Coronary artery (tissue), 2 donors: ENCODE measurements around the gene BUD31.
"Not testable (repeated sequence)": the region's sequence is repeated elsewhere in the genome, so short reads cannot be mapped to it uniquely, and the experiment has no call there.

Experiments used
- DNase-seq: peaks from one replicate; pipeline ENCODE4 v3.0.0-alpha.2; 2017; ENCODE audit warnings: low spot score
- H3K27ac ChIP-seq, 2 donors: fragments of 200-600 bp; sonication (generic); one replicate each; pipeline ENCODE4 v1.5.1; 2016 to 2019
- H3K4me3 ChIP-seq: fragments of 200-600 bp; sonication (generic); 2 replicates; pipeline ENCODE4 v1.5.1; 2016; ENCODE audit warnings: mild to moderate bottlenecking, moderate library complexity
- TF ChIP-seq, protein P1 (sequence below): fragments of 200-600 bp; sonication (generic); IDR thresholded peaks from one replicate; pipeline ENCODE4 v1.5.1; 2019; ENCODE audit warnings: antibody characterized with exemption

BUD31 gene

DNA sequence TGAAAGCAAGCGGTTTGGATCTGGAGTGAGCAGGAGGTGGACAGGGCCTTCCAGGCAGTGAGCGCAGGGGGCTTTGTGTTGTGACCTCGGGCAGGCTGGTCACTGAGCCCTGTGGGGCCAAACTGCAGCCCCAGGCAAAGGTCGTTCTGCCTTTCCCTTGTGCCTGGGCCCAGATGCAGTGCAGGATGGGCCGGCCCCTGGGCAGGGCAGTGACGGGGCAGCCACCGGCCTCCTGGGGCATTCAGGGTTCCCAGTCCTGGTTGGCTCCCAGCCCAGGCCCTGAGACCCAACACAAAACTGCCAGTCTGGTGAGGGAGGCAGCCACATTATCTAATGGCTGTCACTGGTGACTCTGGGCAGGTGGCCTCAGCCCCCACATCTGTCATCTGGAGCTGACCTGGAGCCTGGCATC, 27.1 kb upstream of the BUD31 start:
- TF ChIP-seq, protein P1, sequence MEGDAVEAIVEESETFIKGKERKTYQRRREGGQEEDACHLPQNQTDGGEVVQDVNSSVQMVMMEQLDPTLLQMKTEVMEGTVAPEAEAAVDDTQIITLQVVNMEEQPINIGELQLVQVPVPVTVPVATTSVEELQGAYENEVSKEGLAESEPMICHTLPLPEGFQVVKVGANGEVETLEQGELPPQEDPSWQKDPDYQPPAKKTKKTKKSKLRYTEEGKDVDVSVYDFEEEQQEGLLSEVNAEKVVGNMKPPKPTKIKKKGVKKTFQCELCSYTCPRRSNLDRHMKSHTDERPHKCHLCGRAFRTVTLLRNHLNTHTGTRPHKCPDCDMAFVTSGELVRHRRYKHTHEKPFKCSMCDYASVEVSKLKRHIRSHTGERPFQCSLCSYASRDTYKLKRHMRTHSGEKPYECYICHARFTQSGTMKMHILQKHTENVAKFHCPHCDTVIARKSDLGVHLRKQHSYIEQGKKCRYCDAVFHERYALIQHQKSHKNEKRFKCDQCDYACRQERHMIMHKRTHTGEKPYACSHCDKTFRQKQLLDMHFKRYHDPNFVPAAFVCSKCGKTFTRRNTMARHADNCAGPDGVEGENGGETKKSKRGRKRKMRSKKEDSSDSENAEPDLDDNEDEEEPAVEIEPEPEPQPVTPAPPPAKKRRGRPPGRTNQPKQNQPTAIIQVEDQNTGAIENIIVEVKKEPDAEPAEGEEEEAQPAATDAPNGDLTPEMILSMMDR, result no peak
- no peak for DNase-seq
- peak overlapping the region in 1 of 2 donors; percentile 84 for H3K27ac ChIP-seq
- H3K4me3 ChIP-seq, result no peak overlapping the region

DNA sequence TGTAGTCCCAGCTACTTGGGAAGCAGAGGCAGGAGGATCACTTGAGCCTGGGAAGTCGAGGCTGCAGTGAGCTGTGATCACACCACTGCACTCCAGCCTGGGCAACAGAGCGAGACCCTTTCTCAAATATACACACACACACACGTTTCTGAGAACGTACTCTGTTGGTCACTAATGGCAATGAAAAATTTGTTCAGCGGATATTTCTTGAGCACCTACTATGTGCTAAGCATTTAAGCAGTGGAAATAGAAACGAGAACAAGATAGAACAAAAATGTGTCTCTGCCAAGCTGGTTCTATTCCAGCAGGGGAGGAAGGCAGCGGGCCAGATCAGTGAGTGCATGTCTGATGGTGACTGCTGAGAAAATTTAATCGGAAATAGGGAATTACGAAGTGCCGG, 25.6 kb upstream of the BUD31 start:
- no peak for DNase-seq
- Histone ChIP-seq H3K27ac (no peak overlapping the region), H3K4me3 (no peak overlapping the region)
- TF ChIP-seq, protein P1, result no peak

GRCh38 chr7:99383791-99384370, 24.9 kb upstream of the BUD31 start:
- no peak overlapping the region for H3K27ac ChIP-seq
- DNase-seq, result no peak
- TF ChIP-seq, protein P1, result no peak
- no peak overlapping the region for H3K4me3 ChIP-seq

GRCh38 chr7:99384523-99384922, 24.2 kb upstream of the BUD31 start:
- DNase-seq, result no peak
- TF ChIP-seq, protein P1, result no peak
- Histone ChIP-seq H3K27ac (no peak overlapping the region), H3K4me3 (no peak overlapping the region)

- DNase-seq, result no peak
- TF ChIP-seq, protein P1, result no peak
- H3K27ac ChIP-seq, result peak overlapping the region in 1 of 2 donors; percentile 48
- no peak overlapping the region for H3K4me3 ChIP-seq
Measured at GRCh38 chr7:99385564-99385963, 23.2 kb upstream of the BUD31 start.

- TF ChIP-seq, protein P1, result no peak
- Histone ChIP-seq H3K27ac (peak overlapping the region in 1 of 2 donors; percentile 11), H3K4me3 (no peak overlapping the region)
- no peak for DNase-seq
Measured at GRCh38 chr7:99386584-99387238, 22.1 kb upstream of the BUD31 start.

GRCh38 chr7:99387239-99387635, 21.5 kb upstream of the BUD31 start:
- not testable (repeated sequence) for H3K4me3 ChIP-seq, H3K27ac ChIP-seq, DNase-seq
